ENCODE data around the gene PTGIS.
A peak's percentile ranks its signal among the peaks of the same experiment; 100 is the strongest.

The PTGIS gene

DNA sequence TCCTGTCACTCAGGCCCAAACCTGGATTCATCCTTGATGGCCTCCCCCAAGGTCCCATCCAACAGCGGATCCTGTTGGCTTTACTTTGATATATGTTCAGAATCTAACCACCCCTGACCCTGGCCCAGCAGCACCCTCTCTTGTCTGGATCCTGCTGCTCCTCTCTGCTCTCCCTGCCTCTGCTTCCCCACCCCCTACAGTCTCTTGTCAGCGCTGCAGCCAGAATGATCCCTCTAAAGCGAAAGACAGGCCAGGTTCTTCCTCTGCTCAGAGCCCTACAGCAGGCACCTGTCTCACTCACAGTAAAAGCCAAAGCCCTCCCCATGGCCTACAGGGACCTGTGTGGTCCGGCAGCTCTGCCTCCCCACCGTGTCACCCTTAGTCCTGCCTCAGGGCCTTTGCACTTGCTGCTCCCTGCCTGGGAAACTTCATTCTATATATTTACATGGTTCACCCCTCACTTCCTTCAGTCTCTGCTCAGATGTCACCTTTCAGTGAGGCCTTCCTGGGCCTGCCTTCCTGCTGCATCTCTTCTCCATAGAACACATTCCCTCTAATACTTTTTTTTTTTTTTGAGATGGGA is 48.1 kb downstream of the PTGIS start:
- DNase-seq (ENCODE audit: low read depth), result no peak
- H3K4me3 ChIP-seq (ENCODE audit: low read depth, low read length), result no peak overlapping the region
- TF ChIP-seq, protein P1, sequence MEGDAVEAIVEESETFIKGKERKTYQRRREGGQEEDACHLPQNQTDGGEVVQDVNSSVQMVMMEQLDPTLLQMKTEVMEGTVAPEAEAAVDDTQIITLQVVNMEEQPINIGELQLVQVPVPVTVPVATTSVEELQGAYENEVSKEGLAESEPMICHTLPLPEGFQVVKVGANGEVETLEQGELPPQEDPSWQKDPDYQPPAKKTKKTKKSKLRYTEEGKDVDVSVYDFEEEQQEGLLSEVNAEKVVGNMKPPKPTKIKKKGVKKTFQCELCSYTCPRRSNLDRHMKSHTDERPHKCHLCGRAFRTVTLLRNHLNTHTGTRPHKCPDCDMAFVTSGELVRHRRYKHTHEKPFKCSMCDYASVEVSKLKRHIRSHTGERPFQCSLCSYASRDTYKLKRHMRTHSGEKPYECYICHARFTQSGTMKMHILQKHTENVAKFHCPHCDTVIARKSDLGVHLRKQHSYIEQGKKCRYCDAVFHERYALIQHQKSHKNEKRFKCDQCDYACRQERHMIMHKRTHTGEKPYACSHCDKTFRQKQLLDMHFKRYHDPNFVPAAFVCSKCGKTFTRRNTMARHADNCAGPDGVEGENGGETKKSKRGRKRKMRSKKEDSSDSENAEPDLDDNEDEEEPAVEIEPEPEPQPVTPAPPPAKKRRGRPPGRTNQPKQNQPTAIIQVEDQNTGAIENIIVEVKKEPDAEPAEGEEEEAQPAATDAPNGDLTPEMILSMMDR (conservative IDR thresholded peaks at IDR 0.05; ENCODE audit: low read depth, low read length), result peak; percentile 12

DNA sequence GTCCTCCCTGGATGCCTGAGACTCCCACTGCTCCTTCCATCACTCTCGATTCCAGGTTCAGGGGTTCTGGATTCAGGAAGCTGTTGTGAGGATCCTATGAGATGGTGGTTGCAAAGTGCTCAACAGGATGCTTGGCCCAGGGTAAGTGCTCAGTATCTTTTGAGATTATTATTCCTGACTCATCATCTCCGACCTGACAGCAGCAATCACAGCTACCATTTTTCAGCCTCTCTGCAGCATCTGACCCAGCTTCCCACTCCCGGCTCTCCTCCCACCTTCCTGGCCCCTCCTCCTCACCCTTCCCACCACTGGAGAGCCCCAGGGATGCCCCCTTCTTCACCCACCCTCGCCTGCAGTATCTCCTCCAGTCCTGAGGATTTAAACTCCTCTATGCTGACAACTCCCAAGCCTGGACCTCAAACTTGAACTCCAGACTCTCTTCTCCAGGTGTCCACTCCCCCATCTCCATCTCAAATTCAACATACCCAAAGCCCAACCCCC is 48.7 kb downstream of the PTGIS start:
- no peak overlapping the region for H3K4me3 ChIP-seq (ENCODE audit: low read depth, low read length)
- no peak for DNase-seq (ENCODE audit: low read depth)
- TF ChIP-seq, protein P1 (conservative IDR thresholded peaks at IDR 0.05; ENCODE audit: low read depth, low read length), result no peak

DNA sequence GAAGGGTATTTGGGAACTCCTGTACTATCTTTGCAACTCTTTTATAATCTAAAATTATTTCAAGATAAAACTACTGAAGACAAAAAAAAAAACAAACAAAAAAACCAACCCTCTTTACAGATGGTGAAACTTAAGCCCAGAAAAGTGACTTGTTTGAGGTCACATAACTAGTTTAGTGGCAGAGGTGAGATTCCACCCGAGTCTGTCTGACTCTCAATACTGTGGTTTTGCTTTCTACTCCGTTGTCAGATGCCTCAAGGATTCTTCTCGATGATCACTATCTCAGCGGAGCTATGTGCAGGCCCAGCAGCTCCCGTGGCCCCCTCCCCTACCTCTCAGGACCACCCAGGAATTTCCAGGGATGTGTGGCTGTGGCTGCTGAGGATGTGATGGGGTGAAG is 49.4 kb downstream of the PTGIS start:
- no peak for DNase-seq (ENCODE audit: low read depth)
- H3K4me3 ChIP-seq (ENCODE audit: low read depth, low read length), result no peak overlapping the region
- TF ChIP-seq, protein P1 (conservative IDR thresholded peaks at IDR 0.05; ENCODE audit: low read depth, low read length), result no peak

DNA sequence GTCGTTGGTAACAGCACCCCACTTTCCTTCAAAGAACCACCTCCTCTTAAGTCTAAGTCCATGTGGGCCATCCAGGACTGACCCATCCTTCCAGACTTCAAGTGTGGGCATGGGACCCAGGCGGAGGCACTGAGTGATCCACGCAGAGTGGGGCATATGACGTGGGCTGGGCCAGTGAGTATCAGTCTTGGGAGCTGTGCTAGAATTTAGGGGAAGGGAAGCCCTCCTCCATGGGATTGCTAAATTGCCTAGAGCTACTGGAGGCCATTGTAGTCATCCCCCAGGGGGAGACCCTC is 50.2 kb downstream of the PTGIS start:
- no peak overlapping the region for H3K4me3 ChIP-seq (ENCODE audit: low read depth, low read length)
- no peak for DNase-seq (ENCODE audit: low read depth)
- TF ChIP-seq, protein P1 (conservative IDR thresholded peaks at IDR 0.05; ENCODE audit: low read depth, low read length), result no peak

DNA sequence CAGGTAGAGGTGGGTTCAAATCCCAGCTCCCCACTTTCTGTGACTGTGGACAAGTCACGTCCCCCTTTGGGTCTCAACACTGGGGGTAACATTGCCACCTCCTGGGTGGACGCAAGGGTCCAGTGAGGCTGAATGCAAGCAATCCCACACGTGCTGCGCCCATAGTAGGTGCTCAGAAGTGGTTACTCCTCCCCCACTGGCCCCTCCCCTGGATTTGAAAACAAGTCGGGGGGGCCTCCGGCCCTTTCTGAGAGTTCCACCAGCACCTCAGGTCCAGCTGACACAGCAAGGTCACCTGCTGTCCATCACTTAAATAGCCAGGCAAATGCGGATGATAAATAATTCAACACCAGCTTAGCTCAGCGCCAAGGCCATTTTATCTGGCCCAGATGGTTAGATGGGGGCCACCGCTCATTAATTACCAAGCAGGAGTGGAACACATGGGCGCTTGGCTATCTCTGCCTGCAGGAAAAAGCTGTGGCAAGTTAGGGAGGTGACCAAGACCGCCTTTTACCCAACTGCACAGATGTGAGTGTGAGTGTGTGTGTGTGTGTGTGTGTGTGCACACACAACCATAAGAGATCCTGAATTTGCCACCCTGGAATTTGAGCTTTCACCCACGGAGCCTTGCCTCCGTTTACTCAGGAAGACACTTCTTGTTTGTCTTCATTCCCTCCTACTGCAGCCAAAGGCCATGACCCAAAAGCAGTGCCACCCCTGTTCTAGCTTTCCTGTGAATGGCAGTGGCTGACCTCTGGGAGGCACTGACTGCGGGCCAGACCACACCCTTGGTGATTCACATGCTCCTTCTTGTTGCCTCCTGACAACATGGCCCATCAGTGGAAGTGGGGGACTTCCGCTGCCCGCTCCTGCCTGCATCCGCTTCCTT is 50.8 kb downstream of the PTGIS start:
- TF ChIP-seq, protein P1 (conservative IDR thresholded peaks at IDR 0.05; ENCODE audit: low read depth, low read length), result no peak
- DNase-seq (ENCODE audit: low read depth), result peak; percentile 13
- H3K4me3 ChIP-seq (ENCODE audit: low read depth, low read length), result no peak overlapping the region

DNA sequence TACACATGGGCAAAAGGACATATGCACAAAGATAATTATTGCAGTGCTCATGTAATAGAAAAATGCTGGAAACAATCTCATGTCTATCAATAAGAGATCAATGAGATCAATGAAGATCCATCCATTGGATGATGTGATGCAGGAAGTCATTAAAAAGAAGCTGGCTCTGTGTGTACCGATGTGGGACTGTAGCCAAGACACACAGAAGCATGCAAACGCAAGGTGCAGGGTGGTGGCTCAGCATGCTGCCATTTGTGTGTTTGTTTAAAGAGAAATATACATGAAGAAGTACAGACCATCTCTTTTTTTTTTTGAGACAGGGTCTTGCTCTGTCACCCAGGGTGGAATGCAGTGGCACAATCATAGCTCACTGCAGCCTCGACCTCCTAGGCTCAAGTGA is 52.4 kb downstream of the PTGIS start:
- H3K4me3 ChIP-seq (ENCODE audit: low read depth, low read length), result no peak overlapping the region
- TF ChIP-seq, protein P1 (conservative IDR thresholded peaks at IDR 0.05; ENCODE audit: low read depth, low read length), result no peak
- DNase-seq (ENCODE audit: low read depth), result no peak

All from choroid plexus epithelial cell (primary cell).